GM21619 (cell line): Measurements from ENCODE around the gene STK25.

Experiments used
- ATAC-seq: cut with Tn5 transposase; IDR thresholded peaks from one replicate; pipeline ENCODE4 v1.9.1; 2021; ENCODE audit not compliant: unreplicated experiment

The STK25 gene

GRCh38 chr2:241496003-241496707 lies 12.2 kb downstream of the STK25 start:
- no peak for ATAC-seq

GRCh38 chr2:241495172-241496002 lies 13.0 kb downstream of the STK25 start:
- ATAC-seq, result no peak

DNA sequence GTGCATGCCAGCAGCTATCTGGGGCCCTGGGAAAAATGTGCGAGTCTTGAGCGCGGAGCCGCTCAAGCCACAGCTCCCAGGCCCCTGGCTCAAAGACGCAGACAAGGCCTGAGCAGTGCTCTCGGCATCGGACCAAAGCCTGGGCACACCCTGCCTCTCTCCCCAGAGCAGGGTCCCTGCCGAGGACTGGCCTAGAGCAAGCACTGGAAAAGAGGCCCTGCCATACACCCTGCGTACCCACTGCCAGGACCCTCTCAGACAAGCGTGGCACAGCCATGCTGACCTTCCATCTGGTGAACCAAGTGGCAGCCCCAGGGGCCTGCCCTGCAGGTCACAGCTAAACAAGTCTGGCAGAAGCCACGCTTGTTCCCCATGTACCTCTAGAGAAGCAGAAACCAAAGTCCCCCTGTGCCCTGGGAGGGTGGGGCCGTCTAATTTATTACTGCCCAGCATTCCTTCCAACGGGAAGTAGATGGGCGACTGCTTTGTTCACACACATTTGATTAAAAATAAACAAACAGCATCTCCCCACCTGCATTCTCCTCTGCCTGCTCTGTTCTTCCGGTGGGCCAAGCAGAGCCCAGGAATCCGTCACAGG lies 14.0 kb downstream of the STK25 start:
- ATAC-seq, result no peak

DNA sequence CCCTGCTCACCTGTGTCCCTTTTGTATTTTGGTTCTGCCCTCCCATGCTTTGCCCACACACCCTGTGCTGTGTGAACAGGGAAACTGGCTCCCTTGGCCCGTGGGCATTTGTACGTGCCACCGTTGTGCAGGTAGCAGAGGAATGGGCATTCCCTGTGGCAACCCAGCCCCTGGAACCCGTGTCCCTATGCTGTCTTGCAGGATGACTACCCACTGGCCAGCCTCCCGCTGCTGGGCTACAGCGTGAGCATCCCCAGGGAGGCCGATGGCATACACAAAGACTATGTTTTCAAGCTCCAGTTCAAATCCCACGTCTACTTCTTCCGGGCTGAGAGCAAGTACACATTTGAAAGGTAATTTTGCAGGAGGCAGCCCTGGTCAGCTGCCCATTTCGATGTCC lies 15.3 kb downstream of the STK25 start:
- no peak for ATAC-seq

DNA sequence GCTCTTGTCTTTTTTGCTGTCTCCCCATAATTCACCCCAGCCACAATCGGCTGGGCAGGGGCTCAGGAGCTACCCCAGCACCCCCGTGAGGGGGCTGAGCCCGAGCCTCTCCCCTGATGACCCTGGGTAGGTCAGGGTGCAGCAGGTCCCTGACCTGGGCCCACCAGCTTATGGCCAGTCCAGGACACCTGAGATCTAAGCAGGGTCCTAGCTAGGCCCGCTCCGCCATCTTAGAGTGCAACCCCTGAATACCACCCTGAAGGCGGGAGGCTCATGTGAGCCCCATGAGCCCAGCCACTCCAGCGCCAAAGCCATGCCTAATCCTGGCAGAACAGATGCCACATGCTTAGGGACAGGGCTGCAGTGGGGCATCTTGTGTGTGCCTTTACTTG lies 16.2 kb downstream of the STK25 start:
- no peak for ATAC-seq

- ATAC-seq, result no peak
Measured at GRCh38 chr2:241491549-241492173, 16.7 kb downstream of the STK25 start.

GRCh38 chr2:241490825-241491506 lies 17.4 kb downstream of the STK25 start:
- ATAC-seq, result no peak

GRCh38 chr2:241489733-241490680 lies 18.4 kb downstream of the STK25 start:
- ATAC-seq, result no peak

DNA sequence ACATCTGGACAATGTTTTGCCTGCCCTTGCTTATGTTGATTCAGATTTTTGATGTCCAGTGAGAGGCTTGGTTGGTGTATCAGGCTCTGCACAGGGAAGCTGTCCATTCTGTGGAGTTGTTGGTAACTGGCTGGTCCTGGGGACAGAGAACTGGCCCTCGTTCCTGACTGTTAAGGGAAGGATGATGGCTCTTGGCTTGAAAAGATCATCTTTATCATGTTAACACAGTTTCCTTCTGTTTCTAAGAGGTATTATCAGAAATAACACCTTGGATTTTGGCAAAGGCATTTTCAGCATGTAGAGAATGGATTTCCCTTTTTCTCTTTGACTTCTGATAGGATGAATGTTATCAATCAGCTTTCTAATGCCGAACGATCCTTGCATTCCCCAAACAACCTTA lies 19.3 kb downstream of the STK25 start:
- ATAC-seq, result no peak

GRCh38 chr2:241485172-241485911 lies 23.0 kb downstream of the STK25 start:
- no peak for ATAC-seq

DNA sequence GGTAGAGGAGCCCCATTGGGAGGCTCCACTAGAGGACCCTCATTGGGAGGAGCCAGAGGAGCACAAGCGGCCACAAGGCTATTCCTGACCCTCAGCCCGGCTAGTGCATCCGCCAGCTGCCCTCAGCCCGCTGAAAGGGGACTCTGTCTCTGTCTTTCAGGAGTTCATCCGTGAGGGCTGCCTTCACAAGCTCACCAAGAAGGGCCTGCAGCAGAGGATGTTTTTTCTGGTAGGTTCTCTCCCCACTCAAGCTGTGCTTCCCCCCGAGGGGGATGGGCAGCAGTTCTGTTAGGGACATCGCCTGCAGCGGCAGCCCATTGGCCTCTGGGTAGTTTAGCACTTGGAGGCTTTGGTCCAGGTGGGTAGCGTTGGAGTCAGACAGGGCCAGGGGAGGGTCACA lies 25.1 kb downstream of the STK25 start:
- no peak for ATAC-seq

DNA sequence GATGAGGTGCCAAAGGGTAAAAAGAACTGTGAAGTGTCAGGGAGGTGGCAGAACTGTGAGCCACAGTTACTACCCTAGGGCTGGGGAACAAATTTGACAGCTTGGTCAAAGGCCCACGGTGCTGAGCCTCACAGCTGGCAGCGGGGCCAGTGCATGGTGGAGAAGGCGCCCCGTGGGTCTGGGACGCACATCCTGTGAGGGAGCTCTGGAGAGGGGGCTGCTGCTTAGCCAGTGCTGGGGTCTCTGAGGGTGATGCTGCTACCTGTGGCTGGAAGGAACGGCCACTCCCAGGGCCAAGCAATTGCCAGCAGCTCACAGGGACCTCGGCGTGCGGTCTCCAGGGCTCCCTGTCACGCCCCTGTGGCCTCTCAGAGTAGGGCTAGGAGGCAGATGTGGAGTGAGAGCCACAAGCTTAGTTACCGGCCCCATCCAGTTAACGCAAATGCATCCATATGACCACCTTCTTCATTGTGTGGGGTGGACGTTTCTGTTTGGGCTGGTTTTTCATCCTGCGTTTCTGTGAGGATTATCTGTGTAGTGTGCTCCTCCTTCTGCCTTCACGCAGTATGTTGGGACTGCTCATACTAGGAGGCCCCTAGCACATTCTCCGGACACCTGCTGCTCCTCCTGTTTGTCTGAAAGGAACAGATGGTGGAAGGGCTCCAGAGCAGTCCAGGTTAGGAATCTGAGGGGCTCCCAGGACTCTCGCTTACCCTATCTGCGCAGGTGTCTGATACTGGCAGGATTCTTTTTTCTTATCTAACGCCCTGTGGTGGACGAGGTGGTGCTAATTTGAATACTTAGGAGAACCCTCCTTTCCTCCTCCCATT lies 26.0 kb downstream of the STK25 start:
- ATAC-seq, result no peak

DNA sequence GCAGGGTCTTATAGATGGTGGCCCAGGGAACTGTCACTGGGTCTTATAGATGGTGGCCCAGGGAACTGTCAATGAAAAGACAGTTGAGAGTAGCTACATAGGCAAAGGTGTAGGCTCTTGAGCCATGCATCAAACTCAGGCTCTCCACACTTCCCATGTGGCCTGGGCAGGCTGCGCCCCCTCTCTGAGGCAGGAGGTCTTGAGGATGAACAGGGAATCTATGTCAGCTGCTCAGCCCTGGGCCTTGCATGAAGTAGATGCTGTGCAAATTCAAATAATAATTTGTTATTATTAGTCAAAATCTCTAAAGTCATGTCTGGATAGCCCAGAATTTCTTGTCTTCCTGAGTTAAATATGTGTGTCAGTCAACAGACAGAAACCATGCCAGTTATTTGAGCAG lies 26.7 kb downstream of the STK25 start:
- no peak for ATAC-seq

DNA sequence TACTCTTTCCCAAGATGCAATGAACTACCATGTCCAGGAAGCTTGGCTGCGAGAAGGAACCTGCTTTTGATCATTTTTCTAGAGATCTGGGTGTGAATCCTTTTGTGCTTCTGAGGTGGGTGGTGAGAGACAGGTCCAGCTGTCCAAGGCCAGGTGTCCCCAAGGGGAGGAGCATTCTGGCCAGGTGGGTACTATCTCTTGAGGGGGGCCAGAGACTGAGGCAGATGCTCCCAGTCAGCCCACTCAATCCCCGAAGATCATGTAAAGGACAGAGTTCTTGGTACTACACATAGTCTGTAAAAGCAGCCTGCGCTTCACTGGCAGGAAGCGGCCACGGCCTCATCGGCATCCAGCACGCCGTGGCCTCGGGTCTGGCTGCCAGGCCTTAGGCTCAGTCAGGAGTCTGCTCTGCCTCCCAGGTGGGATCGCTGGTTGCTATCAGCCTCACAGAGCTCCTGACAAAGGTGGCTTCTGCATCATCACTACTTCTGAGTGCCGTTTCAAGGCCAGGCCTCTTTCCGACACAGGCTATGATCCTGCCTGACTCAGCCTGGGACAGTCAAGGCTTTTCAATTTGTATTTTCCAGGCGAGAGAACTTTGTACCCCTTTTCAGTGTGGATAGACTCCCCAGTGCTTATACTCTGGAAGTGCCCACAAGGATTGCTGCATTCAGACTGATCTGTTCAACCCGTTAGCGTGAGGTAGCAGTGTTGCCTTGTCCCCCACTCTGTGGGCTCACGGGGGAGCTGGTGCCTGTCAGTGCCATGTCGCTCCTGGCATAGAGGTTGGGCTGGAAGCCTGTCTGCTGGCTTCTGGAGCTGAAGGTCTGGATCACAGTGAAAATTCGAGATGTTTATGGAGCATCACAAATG lies 29.1 kb downstream of the STK25 start:
- ATAC-seq, result no peak

DNA sequence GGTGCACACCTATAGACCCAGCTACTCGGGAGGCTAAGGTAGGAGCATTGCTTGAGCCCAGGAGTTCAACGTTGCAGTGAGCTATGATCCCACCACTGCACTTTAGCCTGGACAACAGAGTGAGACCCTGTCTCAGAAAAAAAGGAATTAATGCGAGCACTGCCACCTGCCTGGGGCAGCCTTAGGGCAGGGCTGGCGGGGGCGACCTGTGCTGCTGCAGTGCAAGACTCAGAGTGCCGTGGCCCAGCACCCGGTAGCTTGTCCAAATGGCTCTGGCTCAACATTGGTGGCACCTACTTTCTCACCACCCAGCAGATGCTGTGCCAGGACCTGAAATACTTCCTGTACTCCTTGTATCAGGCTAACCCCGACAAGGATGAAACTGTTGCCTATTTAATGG lies 30.2 kb downstream of the STK25 start:
- no peak for ATAC-seq

- ATAC-seq, result no peak
Measured at GRCh38 chr2:241475267-241475666, 33.1 kb downstream of the STK25 start.

DNA sequence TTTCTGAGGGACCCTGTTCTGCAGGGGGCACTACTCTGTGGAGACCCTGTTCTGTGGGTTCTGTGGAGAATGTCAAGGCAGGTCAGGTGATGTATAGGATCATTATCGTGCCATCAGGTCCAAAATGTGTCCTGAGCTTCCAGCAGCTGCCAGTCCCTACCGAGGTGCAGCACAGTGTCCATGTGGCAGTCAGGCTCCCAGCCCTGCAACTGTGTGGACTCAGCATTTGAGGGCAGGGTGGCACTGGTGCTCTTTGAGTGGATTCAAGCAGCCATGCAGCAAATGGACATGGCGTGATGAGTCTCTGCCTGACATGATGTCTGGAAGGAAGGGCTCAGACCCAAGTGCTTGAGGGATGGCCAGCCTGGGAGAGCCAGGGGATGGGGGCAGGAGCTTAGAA lies 35.0 kb downstream of the STK25 start:
- no peak for ATAC-seq
